ENCODE data around the gene KLHDC10.
"Not testable (repeated sequence)": the region's sequence is repeated elsewhere in the genome, so short reads cannot be mapped to it uniquely, and the experiment has no call there.

Gene KLHDC10

DNA sequence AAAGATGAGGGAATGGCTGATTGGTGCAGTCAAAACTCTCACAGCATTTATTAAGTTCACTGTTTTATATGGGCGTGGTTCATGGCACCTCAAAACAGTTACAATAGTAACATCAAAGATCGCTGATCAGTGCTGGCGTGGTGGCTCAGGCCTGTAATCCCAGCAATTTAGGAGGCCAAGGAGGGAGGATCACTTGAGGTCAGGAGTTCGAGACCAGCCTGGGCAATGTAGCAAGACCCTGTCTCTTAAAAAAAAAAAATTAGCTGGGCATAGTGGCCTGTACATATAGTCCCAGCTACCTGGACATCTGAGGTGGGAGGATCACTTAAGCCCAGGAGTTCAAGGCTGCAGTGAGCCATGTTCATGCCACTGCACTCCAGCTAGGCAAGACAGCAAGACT lies 48.5 kb downstream of the KLHDC10 start:
- DNase-seq, result no peak

GRCh38 chr7:130123501-130123900 lies 53.2 kb downstream of the KLHDC10 start:
- DNase-seq, result no peak

- no peak for DNase-seq
Measured at GRCh38 chr7:130124711-130125110, 54.4 kb downstream of the KLHDC10 start.

- DNase-seq, result not testable (repeated sequence)
Measured at GRCh38 chr7:130126840-130127239, 56.5 kb downstream of the KLHDC10 start.

GRCh38 chr7:130127404-130127803 lies 57.1 kb downstream of the KLHDC10 start:
- no peak for DNase-seq

DNA sequence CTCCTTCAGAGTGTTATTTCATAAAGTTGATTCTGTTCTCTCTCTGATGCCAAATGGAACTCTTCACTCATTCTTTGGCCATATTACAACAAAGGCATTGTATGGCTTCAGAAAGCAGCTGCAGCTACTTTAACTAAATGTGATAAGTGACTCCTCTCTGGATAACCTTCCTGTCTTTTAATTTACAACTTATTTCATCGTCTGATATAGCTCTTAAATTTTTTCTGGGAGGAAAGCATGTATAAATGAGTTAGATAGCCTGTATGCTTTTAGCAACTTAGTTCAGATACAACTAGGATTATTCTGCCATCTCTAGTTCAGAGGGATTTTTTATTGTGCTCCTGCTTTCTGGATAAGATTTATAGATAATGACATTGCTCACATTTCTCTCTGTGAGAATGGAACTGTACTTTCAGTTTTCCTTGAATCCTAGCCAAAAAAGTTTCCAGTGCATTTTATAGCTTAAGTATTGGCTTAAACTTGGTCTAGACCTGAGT lies 57.5 kb downstream of the KLHDC10 start:
- no peak for DNase-seq

DNA sequence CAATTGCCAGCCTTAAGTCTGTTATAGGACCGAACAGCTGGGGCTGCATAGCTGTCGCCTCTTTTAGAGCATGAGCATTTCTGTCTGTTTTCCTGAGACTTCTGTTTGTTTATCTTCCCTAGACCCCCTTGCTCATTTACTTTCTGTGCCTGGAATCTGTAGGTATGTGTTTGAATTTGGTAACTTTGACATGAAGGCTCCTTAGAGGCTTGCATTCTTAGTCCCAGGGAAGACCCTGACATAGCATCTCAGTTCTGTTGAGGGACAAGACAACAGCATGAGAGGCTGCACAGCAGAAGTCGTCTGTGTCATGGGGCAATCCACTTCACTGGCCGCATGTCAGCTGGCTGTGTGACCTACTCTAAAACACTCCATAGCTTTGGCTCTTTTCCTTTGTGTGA lies 58.7 kb downstream of the KLHDC10 start:
- DNase-seq, result no peak

DNA sequence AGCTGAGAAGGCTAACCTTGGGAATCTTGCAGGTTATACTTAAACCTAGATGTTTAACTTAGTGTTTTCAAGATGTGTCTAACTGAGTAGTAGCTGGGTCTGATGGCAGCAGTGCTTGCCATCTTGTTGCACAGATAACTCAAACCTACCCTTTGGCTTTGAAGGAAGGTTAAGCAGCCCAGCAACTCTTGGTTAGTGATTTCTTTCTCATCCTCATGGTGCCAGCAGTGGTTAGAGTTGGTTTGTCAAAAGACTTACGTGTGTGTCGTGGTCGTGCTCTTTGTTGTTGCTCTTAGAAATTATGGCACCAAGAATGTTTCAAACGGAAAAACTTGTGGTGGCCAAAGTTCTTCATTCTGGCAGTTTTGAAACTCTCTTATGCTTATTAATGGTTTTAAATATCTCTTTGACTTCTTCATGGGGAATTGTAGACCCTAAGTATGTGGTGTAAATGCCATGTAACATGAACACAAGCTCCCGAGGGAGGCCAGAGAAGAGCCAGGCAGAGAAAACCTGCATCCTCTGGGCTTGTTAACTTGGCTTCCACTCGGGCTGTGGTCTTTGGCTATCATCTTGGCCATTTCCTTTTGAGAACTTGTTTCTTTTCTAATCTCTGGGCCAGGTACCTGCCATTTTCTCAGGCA lies 61.0 kb downstream of the KLHDC10 start:
- DNase-seq, result no peak

GRCh38 chr7:130131964-130132875 lies 61.9 kb downstream of the KLHDC10 start:
- no peak for DNase-seq

- no peak for DNase-seq
Measured at GRCh38 chr7:130133029-130133782, 62.9 kb downstream of the KLHDC10 start.

GRCh38 chr7:130134106-130134636 lies 63.8 kb downstream of the KLHDC10 start:
- no peak for DNase-seq

GRCh38 chr7:130134726-130135125 lies 64.4 kb downstream of the KLHDC10 start:
- no peak for DNase-seq

- no peak for DNase-seq
Measured at GRCh38 chr7:130135208-130136205, 65.2 kb downstream of the KLHDC10 start.

GRCh38 chr7:130136579-130137167 lies 66.3 kb downstream of the KLHDC10 start:
- DNase-seq, result no peak

DNA sequence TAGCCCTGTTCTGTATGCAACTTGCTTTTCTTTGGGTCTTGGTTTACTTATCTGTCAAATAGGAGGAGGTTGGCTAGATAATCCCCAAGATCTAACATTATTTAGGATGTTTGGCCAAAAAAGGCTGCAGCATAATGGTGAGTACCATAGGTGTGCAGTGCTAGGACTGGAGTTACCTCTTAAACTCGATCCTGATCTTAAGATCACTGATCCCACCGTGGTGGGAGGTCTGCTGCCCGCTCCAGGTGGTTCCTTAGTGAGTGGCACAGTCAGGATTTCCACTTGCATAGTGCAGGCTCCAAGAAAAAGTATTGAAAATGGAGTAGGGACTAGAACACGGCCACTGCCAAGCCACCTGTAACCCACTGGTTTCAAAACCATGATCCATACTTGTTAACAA lies 66.9 kb downstream of the KLHDC10 start:
- DNase-seq, result no peak

DNA sequence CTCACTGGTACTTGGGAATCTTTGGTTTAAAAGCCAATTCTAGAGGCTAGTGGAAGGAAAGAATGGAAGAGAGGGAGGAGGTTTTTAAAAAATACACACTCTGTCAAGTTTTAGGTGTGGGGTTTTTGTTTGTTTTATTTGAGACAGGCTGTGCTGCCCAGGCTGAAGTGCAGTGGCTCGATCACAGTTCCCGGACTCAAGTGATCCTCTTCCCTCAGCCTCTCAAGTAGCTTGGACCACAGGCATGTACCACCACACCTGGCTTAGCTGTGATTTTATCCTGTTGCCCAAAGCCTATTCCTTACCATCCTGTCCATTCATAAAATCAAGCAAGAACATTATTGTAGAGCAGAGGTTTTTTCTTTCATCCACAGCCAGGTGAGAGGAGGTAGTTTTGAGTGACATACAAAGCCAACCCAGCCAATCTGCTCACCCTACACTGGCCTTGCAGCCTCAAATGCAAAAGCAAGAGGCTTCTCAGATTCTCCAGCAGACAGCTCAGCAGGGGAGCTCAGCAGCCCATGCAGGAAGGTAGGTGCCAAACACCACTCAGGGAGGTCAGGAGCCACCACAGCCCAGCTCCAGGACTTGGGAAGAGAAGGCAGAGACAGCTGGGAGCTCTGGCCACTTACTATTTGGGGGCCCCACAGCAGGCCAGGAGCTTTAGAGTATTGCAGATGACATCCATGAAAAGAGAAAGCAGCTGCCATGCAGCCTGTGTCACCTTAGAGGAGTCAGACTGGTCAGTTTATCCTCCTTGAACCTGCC lies 69.0 kb downstream of the KLHDC10 start:
- DNase-seq, result no peak

DNA sequence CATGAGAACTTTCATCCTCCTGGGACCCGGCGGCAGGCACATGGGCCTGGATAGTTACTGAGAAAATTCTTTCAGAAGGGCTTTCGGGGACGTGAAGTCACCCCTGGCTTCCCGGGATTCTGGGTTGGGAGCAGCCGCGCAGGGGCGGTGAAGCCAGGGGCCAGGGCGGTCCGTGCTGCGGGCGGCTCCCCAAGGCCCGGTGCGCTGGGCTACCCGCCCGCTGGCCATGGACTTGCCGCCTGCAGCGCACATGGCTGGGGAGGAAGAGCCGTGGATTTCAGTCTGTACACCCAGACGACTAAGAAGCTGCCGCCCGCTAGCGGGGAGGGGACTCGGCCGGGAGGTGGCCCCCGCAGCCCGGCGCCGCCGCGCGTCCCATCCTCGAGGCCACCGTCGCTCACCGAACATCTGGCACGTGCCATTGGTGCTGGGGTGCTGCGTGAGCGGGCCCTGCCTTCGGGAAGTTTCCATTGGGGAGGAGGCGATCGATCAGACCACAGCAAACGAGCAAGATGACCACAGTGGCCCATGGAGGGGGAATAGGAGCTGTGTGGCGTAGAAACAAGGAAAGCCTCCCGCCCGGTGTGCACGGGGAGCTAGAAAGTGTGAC lies 70.3 kb downstream of the KLHDC10 start:
- DNase-seq, result no peak

- no peak for DNase-seq
Measured at GRCh38 chr7:130141161-130141883, 71.0 kb downstream of the KLHDC10 start.

- DNase-seq, result no peak
Measured at GRCh38 chr7:130141884-130142653, 71.7 kb downstream of the KLHDC10 start.
